AG04450 (cell line): ENCODE data around the gene MPPED2. TPM values are rescaled to one million over a fixed set of nuclear protein-coding genes. Genes with fewer than 3 reads are reported as not detected.

Source experiments
- CTCF ChIA-PET: fragments of 300-600, 350-600 bp; formaldehyde crosslinking; extraction: SDS; loops from one replicate; lab custom pipeline; 2022; ENCODE audit warnings: antibody characterized with exemption, inconsistent platforms; lab: Charles Lee
- POLR2A ChIA-PET: fragments of 350-600 bp; formaldehyde crosslinking; extraction: SDS; loops from one replicate; lab custom pipeline; 2021; ENCODE audit warnings: antibody characterized with exemption, inconsistent platforms; lab: Yijun Ruan, JAX
- DNase-seq: peaks from one replicate; pipeline ENCODE4 v3.0.0-alpha.2; 2011; ENCODE audit warnings: low read depth, low spot score
- H3K27ac ChIP-seq: one replicate; pipeline ENCODE4 v1.5.1; 2012; ENCODE audit warnings: low read depth, low read length, control low read depth
- H3K27me3 ChIP-seq: one replicate; pipeline ENCODE4 v1.6.0; 2012; ENCODE audit warnings: low read length; ENCODE audit not compliant: control insufficient read depth, insufficient read depth
- H3K4me3 ChIP-seq: 2 replicates; pipeline ENCODE4 v1.5.1; 2011; ENCODE audit warnings: mild to moderate bottlenecking, low read depth, low read length, control low read depth
- H3K9me3 ChIP-seq: 2 replicates; pipeline ENCODE4 v1.5.1; 2012; ENCODE audit warnings: low read length; ENCODE audit not compliant: control insufficient read depth, insufficient read depth
- polyA plus RNA-seq: library from polyadenylated mRNA; depleted of rRNA; stranded (reverse); fragments of >200 nt; gene quantifications from 2 replicates; pipeline ENCODE4 v1.2.3, GENCODE V29; 2011
- TF ChIP-seq, protein P1 (sequence below): IDR thresholded peaks from 2 replicates; pipeline ENCODE4 v1.5.1; 2011; ENCODE audit warnings: low read depth, low read length, control low read depth, inconsistent platforms

MPPED2 gene
- polyA plus RNA-seq, 1 experiment: not detected

DNA sequence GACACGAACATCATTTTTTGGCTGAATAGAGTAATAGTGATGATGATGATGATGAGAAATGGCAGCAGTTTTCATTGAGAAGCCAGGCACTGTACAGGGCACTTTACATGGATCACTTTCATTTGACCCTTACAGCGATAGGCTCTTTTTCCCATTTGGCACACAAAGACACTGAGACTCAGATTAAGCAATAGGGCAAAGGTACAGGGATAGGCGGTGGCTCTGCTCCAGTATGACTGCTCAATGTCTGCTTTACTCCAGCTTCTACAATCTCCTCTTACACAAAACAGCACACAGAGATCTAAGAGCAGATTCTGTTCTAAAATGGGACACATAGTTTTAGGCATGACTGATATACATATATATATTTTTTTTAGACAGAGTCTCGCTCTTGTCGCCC, 40.6 kb downstream of the MPPED2 start:
- TF ChIP-seq, protein P1, sequence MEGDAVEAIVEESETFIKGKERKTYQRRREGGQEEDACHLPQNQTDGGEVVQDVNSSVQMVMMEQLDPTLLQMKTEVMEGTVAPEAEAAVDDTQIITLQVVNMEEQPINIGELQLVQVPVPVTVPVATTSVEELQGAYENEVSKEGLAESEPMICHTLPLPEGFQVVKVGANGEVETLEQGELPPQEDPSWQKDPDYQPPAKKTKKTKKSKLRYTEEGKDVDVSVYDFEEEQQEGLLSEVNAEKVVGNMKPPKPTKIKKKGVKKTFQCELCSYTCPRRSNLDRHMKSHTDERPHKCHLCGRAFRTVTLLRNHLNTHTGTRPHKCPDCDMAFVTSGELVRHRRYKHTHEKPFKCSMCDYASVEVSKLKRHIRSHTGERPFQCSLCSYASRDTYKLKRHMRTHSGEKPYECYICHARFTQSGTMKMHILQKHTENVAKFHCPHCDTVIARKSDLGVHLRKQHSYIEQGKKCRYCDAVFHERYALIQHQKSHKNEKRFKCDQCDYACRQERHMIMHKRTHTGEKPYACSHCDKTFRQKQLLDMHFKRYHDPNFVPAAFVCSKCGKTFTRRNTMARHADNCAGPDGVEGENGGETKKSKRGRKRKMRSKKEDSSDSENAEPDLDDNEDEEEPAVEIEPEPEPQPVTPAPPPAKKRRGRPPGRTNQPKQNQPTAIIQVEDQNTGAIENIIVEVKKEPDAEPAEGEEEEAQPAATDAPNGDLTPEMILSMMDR: no peak
- no peaks in the 10 kb centered on the region for H3K9me3 ChIP-seq
- DNase-seq: no peak
- no peak overlapping the region for H3K4me3 ChIP-seq
- H3K27me3 ChIP-seq: no peaks in the 10 kb centered on the region
- H3K27ac ChIP-seq: no peak overlapping the region
- CTCF ChIA-PET: no interaction called here
- POLR2A ChIA-PET: no interaction called here

DNA sequence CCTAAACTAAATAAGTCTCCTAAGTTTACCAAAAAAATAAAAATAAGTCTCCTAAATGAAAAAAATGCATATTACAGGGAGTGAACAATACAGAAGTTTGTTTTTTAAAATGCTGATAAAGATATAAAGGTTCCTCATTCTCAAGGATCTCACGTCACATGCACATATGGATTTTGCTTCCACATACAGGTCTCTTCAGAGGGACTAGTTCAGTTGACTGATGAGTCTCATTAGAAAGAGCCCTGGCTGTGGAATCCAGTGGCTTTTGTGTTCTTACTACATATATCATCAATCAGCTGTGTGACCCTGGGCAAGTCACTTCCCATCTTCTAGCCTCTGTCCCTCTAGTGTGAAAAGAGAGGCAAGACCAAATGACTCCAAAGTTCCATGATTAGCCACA, 43.1 kb downstream of the MPPED2 start:
- Histone ChIP-seq H3K9me3 (no peaks in the 10 kb centered on the region), H3K27ac (no peak overlapping the region), H3K27me3 (no peaks in the 10 kb centered on the region), H3K4me3 (no peak overlapping the region)
- TF ChIP-seq, protein P1: no peak
- no peak for DNase-seq
- POLR2A ChIA-PET: no interaction called here
- CTCF ChIA-PET: interaction anchor here (0.7 to 1.1 kb wide), 2 partner anchors 11 to 28 kb away, joined by 4 to 7 read pairs; no protein-coding TSS in a partner anchor

DNA sequence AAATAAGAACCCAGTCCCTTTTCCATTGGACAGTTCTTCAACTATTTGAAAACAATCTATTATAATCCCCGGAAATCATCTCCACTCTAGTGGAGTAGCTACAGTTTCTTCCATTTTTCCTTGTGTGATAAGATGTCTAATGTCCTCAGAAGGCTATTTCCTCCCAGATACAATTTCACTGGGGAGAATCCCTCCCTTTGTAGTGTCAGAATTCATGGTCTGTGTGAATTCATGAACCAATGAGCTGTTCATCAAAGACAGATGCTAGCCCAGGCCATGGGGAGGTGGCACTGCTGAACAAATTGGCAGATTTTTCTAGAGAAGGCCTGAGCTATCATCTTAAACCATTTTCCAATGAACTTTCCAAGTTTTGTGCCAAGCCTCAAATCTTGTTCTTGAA, 45.4 kb downstream of the MPPED2 start:
- no peaks in the 10 kb centered on the region for H3K9me3 ChIP-seq
- CTCF ChIA-PET: no interaction called here
- no peaks in the 10 kb centered on the region for H3K27me3 ChIP-seq
- TF ChIP-seq, protein P1: no peak
- DNase-seq: no peak
- POLR2A ChIA-PET: no interaction called here
- no peak overlapping the region for H3K27ac ChIP-seq
- H3K4me3 ChIP-seq: no peak overlapping the region

DNA sequence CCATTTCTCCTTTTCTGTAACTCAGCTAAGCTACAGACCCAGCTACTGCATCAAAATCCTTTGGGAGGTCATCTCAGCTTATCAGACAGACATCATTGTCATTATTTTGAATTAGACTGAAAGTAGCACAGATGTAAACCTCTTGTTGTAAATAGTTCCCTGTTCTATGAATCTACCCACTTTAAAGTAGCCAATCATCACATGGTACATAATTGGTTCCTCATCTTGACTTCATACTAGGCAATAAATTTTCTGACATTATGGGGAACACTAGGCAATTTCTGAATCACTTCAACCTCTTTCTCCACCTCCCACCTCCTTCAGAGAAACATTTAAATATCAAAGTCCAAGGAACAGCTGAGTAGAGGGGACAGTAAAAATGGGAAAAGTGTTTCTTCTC, 47.9 kb downstream of the MPPED2 start:
- no peak overlapping the region for H3K27ac ChIP-seq
- TF ChIP-seq, protein P1: no peak
- DNase-seq: no peak
- H3K9me3 ChIP-seq: no peaks in the 10 kb centered on the region
- ChIA-PET CTCF (no interaction called here), POLR2A (no interaction called here)
- no peak overlapping the region for H3K4me3 ChIP-seq
- no peaks in the 10 kb centered on the region for H3K27me3 ChIP-seq

DNA sequence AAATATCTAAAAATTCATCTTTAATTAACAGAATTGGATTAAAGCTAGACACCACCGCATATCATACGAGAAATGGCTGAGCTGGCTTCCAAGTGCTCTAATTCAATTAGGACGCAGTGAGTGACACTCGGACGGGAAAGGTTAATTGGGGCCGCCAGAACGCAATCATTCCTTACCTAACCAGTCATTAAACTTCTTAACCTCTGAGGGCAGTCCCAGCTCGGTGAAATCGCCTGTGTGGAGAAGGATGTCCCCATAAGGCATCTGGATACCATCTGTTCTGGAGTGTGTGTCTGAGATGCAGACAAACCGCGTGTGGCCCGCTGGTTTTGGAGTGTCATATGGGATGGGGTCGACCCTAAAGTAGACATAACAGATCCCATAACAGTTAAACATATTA, 50.3 kb downstream of the MPPED2 start:
- no peak for DNase-seq
- H3K9me3 ChIP-seq: no peaks in the 10 kb centered on the region
- no peaks in the 10 kb centered on the region for H3K27me3 ChIP-seq
- H3K4me3 ChIP-seq: no peak overlapping the region
- H3K27ac ChIP-seq: no peak overlapping the region
- TF ChIP-seq, protein P1: no peak
- ChIA-PET CTCF (no interaction called here), POLR2A (no interaction called here)
